ENCODE measurements around the gene PLPPR1. TPM values are rescaled to one million over a fixed set of nuclear protein-coding genes. Genes with fewer than 3 reads are reported as not detected.

The PLPPR1 gene
- total RNA-seq, 2 experiments from 2014 or later, result not detected

- no peak overlapping the region for H3K4me3 Mint-ChIP-seq
- intact Hi-C loops (cut with micrococcal nuclease), result no loop called here
Observed at GRCh38 chr9:101226803-101227202, 198.3 kb downstream of the PLPPR1 start.

GRCh38 chr9:101229606-101230005 lies 201.1 kb downstream of the PLPPR1 start:
- no peaks in the 10 kb centered on the region for H3K4me1 Mint-ChIP-seq (ENCODE audit: low read depth)
- no peaks in the 10 kb centered on the region for H3K36me3 Mint-ChIP-seq (ENCODE audit: low read depth)
- TF ChIP-seq CTCF (IDR thresholded peaks at IDR 0.05), result no peak
- ChIA-PET CTCF (no interaction called here), POLR2A (no interaction called here)
- H3K4me3 Mint-ChIP-seq, result no peak overlapping the region
- no peaks in the 10 kb centered on the region for H3K9me3 Mint-ChIP-seq
- peaks cover 2% of the 10 kb centered on the region for H3K27me3 Mint-ChIP-seq
- intact Hi-C loops (cut with micrococcal nuclease), result no loop called here
- no peak overlapping the region for H3K27ac Mint-ChIP-seq
- ATAC-seq (no peak), DNase-seq (no peak)

More at GRCh38 chr9:101226803-101227202, 198.3 kb downstream of the PLPPR1 start:
- ChIA-PET CTCF (no interaction called here), POLR2A (no interaction called here)
- no peak for ATAC-seq
- DNase-seq, result no peak
- Mint-ChIP-seq H3K27me3 (peaks cover 2% of the 10 kb centered on the region), H3K36me3 (ENCODE audit: low read depth) (no peaks in the 10 kb centered on the region), H3K9me3 (no peaks in the 10 kb centered on the region), H3K27ac (no peak overlapping the region), H3K4me1 (ENCODE audit: low read depth) (no peaks in the 10 kb centered on the region)
- no peak for TF ChIP-seq CTCF (IDR thresholded peaks at IDR 0.05)

- ATAC-seq, result no peak
- CTCF ChIA-PET, result interaction anchor here (0.7 kb wide), 1 partner anchor 76 kb away, joined by 3 read pairs; no protein-coding TSS in a partner anchor
Observed at GRCh38 chr9:101232405-101232977, 204.0 kb downstream of the PLPPR1 start.

GRCh38 chr9:101235105-101235866 lies 206.8 kb downstream of the PLPPR1 start:
- H3K27ac Mint-ChIP-seq, result no peak overlapping the region
- peaks cover 10% of the 10 kb centered on the region for H3K27me3 Mint-ChIP-seq
- no peaks in the 10 kb centered on the region for H3K9me3 Mint-ChIP-seq
- peak; percentile 44 for TF ChIP-seq CTCF (IDR thresholded peaks at IDR 0.05)
- H3K4me1 Mint-ChIP-seq (ENCODE audit: low read depth), result no peaks in the 10 kb centered on the region
- H3K36me3 Mint-ChIP-seq (ENCODE audit: low read depth), result no peaks in the 10 kb centered on the region
- no peak overlapping the region for H3K4me3 Mint-ChIP-seq
- DNase-seq (no peak), ATAC-seq (no peak)
- intact Hi-C loops (cut with micrococcal nuclease), result no loop called here
- CTCF ChIA-PET, result interaction anchor here (1.4 kb wide), 1 partner anchor 521 kb away, joined by 3 read pairs; no protein-coding TSS in a partner anchor
- POLR2A ChIA-PET, result no interaction called here

More at GRCh38 chr9:101232405-101232977, 204.0 kb downstream of the PLPPR1 start:
- intact Hi-C loops (cut with micrococcal nuclease), result no loop called here
- TF ChIP-seq CTCF (IDR thresholded peaks at IDR 0.05), result no peak
- Mint-ChIP-seq H3K27ac (no peak overlapping the region), H3K27me3 (peaks cover 11% of the 10 kb centered on the region), H3K4me1 (ENCODE audit: low read depth) (no peaks in the 10 kb centered on the region), H3K4me3 (no peak overlapping the region), H3K36me3 (ENCODE audit: low read depth) (no peaks in the 10 kb centered on the region), H3K9me3 (no peaks in the 10 kb centered on the region)
- POLR2A ChIA-PET, result interaction anchor here (0.9 kb wide), 1 partner anchor 11 kb away, joined by 3 read pairs; no protein-coding TSS in a partner anchor
- DNase-seq, result no peak

GRCh38 chr9:101242651-101243050 lies 214.1 kb downstream of the PLPPR1 start:
- POLR2A ChIA-PET, result no interaction called here
- no peak overlapping the region for H3K27ac Mint-ChIP-seq
- DNase-seq, result no peak
- TF ChIP-seq CTCF (IDR thresholded peaks at IDR 0.05), result no peak
- ATAC-seq, result no peak
- CTCF ChIA-PET, result interaction anchor here (0.8 kb wide), 1 partner anchor 16 kb away, joined by 3 read pairs; no protein-coding TSS in a partner anchor
- no peaks in the 10 kb centered on the region for H3K4me1 Mint-ChIP-seq (ENCODE audit: low read depth)
- peaks cover 4% of the 10 kb centered on the region for H3K27me3 Mint-ChIP-seq
- H3K36me3 Mint-ChIP-seq (ENCODE audit: low read depth), result no peaks in the 10 kb centered on the region
- no peaks in the 10 kb centered on the region for H3K9me3 Mint-ChIP-seq
- no peak overlapping the region for H3K4me3 Mint-ChIP-seq
- intact Hi-C loops (cut with micrococcal nuclease), result no loop called here

Measured in activated CD8-positive, alpha-beta T cell treated with anti-CD3 and anti-CD28 coated beads for 36 hours (primary cell).